ENCODE results near the gene GNAT1. TPM values are rescaled to one million over a fixed set of nuclear protein-coding genes. Genes with fewer than 3 reads are reported as not detected.
A peak's percentile ranks its signal among the peaks of the same experiment; 100 is the strongest.
"Not testable (repeated sequence)": the region's sequence is repeated elsewhere in the genome, so short reads cannot be mapped to it uniquely, and the experiment has no call there.

The GNAT1 gene
- total RNA-seq, 1 donor from 2014 or later = 4.7 TPM

DNA sequence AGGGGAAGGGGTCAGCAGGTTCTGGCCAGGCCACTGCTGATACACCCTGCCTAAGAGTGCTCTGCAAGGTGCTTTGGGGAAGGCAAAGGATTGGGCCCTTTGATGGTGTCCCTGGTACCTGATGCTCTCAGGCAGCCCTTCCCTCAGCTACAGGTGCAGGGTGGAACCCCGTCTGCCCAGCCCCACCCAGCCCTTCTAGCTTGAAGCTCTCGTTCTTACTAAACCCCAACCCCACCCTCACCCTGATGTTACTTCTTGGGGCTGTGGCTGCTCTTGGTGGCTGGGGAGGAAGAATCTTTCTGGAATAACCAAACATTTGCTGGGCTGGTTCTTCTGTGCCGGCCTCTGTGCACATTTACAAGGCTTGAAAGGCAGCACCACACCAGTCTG is 51.0 kb downstream of the GNAT1 start:
- intact Hi-C loops (cut with DNase I) = no loop called here
- no peak for DNase-seq (ENCODE audit: low spot score in 2 of 2)
- peaks cover 58 to 78% of the 10 kb centered on the region in 2 donors for H3K4me1 ChIP-seq
- TF ChIP-seq, protein P1, sequence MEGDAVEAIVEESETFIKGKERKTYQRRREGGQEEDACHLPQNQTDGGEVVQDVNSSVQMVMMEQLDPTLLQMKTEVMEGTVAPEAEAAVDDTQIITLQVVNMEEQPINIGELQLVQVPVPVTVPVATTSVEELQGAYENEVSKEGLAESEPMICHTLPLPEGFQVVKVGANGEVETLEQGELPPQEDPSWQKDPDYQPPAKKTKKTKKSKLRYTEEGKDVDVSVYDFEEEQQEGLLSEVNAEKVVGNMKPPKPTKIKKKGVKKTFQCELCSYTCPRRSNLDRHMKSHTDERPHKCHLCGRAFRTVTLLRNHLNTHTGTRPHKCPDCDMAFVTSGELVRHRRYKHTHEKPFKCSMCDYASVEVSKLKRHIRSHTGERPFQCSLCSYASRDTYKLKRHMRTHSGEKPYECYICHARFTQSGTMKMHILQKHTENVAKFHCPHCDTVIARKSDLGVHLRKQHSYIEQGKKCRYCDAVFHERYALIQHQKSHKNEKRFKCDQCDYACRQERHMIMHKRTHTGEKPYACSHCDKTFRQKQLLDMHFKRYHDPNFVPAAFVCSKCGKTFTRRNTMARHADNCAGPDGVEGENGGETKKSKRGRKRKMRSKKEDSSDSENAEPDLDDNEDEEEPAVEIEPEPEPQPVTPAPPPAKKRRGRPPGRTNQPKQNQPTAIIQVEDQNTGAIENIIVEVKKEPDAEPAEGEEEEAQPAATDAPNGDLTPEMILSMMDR (IDR thresholded peaks at IDR 0.05) = no peak
- H3K9me3 ChIP-seq = no peaks in the 10 kb centered on the region
- H3K27ac ChIP-seq = peak overlapping the region; percentile 92 to 95
- H3K36me3 ChIP-seq = peaks cover 13 to 15% of the 10 kb centered on the region in 2 donors
- no peaks in the 10 kb centered on the region for H3K27me3 ChIP-seq
- peak overlapping the region; percentile 4 to 29 for H3K4me3 ChIP-seq

DNA sequence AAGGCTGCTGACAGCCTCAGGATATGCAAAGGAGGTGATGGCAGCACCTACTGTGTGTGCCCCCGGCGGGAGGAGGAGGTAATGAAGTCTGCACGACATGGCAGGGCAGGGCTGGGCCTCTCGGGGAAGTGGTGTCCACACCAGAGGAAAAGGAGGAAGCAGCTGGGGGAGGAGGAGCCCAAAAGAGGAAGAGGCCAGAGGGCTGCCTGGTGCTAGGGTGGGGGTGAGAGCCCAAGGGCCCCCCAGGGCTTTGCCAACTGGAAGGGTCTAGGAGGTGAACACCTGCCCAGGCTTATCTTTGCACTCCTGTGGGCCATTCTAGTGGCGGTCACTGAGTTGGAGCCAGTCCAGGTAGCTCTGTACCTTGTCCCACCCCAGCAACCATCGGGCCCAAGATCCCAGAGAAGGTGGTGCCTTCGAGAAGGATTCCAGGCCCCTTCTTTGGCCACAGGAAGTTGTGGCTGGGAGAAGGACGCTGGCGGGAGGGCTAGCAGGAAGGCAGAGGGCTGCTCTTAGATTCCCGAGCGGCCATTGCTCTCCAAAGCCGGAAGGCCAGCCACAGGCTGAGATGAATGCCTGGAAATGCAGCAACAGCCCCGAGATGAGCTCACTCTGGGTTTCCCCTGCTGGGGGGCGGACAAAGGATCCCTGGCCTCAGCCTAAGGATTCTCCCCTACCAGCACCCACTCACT is 51.6 kb downstream of the GNAT1 start:
- no peaks in the 10 kb centered on the region for H3K27me3 ChIP-seq
- peak overlapping the region; percentile 4 to 29 for H3K4me3 ChIP-seq
- DNase-seq (ENCODE audit: low spot score in 2 of 2) = peak in 1 of 2 donors; percentile 83
- peaks cover 15% of the 10 kb centered on the region in 2 donors for H3K36me3 ChIP-seq
- H3K4me1 ChIP-seq = peaks cover 60 to 84% of the 10 kb centered on the region in 2 donors
- no peaks in the 10 kb centered on the region for H3K9me3 ChIP-seq
- intact Hi-C loops (cut with DNase I) = no loop called here
- TF ChIP-seq, protein P1 (IDR thresholded peaks at IDR 0.05) = no peak
- peak overlapping the region; percentile 92 to 95 for H3K27ac ChIP-seq

DNA sequence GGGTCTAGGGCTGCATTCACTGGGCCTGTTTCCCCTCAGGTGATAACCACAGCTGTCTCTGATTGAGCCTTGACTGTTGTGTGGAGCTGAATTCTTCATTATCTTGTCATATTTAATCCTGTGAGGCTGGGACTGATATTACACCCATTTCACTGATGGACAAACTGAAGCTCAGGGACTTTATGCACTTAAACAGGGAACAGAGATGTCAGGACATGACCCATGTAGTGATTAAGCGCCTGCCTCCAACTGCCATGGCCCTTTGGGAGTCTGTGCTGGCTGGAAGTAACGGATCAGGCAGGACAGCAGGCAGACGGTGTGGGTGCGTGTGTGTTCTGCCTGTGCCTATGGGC is 52.1 kb downstream of the GNAT1 start:
- Histone ChIP-seq H3K36me3 (peaks cover 15% of the 10 kb centered on the region in 2 donors), H3K4me1 (peaks cover 61 to 89% of the 10 kb centered on the region in 2 donors), H3K27ac (peak overlapping the region; percentile 92 to 95), H3K9me3 (no peaks in the 10 kb centered on the region), H3K27me3 (no peaks in the 10 kb centered on the region), H3K4me3 (no peak overlapping the region)
- TF ChIP-seq, protein P1 (IDR thresholded peaks at IDR 0.05) = no peak
- intact Hi-C loops (cut with DNase I) = no loop called here
- no peak for DNase-seq (ENCODE audit: low spot score in 2 of 2)

DNA sequence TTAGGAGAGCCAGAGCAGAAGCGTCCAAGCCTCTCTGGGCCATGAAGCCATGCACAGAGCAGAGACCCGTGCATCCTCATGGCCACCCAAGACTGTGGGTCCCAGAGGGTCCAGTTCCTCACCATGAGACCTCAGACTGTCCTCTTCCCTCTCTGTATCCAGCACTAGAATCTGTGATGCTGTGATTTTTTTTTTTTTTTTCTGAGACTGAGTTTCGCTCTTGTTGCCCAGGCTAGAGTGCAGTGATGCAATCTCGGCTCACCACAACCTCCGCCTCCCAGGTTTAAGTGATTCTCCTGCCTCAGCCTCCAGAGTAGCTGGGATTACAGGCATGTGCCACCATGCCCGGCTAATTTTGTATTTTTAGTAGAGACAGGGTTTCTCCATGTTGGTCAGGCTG is 53.4 kb downstream of the GNAT1 start:
- peaks cover 8 to 10% of the 10 kb centered on the region in 2 donors for H3K36me3 ChIP-seq
- H3K27me3 ChIP-seq; H3K4me3 ChIP-seq; intact Hi-C loops (cut with DNase I); H3K9me3 ChIP-seq; DNase-seq (ENCODE audit: low spot score in 2 of 2): not testable (repeated sequence)
- H3K4me1 ChIP-seq = peaks cover 57 to 90% of the 10 kb centered on the region in 2 donors
- H3K27ac ChIP-seq = peak overlapping the region; percentile 88 to 92

DNA sequence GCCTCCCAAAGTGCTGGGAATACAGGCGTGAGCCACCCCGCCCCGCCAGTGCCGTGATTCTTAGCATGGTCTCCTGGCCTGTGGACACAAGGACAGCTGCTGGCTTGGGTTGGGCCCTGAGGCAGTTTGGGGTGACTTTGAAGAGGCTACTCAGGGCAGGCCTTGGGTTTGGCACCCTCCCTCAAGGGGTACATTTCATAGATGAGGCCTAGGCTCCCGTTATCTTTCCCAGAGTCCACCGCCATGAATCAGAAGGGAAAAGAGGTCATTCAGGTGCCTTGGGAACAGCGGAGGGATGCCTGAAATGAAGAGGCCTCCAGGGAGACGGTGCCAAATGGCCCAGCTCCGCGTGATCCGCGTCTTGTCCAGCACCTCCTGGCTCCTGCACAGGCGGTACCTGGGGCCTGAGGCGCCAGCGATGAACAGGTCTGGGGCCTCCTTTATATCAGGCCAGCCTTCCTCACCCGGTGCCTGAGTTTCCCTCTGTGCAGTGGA is 53.9 kb downstream of the GNAT1 start:
- Histone ChIP-seq H3K4me3 (peak overlapping the region; percentile 37 to 50), H3K27ac (peak overlapping the region; percentile 88 to 92), H3K4me1 (peaks cover 53 to 90% of the 10 kb centered on the region in 2 donors), H3K36me3 (peaks cover 10 to 13% of the 10 kb centered on the region in 2 donors), H3K9me3 (no peaks in the 10 kb centered on the region), H3K27me3 (no peaks in the 10 kb centered on the region)
- intact Hi-C loops (cut with DNase I) = no loop called here
- TF ChIP-seq, protein P1 (IDR thresholded peaks at IDR 0.05) = no peak
- no peak for DNase-seq (ENCODE audit: low spot score in 2 of 2)

DNA sequence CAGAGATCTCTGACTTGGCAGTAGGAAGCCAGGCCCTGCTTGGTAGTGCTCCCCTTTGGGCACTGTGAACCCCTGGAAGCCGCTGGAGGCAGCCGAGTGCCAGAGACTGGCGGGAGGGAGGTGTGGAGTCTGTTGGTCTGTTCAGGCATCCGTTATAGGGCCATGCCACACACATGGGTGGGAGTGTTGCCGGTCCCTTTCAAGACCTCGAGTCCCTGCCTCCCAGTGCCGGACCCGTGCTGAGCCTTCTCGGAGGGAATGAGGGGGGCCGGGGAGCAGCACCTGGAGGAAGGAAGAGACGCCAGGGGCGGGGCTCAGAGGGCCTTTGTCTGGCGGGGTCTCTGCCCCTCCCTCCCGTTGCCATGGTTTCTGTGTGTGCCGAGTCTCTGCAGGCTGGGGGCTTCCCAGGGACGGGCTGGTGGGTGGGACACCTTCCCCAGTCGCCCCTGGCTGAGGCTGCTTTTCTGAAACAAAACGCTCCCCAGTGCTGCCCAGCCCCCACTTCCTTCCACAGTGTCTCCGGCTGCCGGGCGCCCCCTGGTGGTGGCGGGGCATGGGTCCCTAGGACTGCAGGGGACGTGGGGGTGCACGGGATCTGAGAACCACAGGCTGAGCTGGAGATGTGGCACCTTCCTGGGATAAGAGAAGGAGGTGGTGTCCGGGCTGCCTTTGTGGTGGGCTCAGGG is 54.6 kb downstream of the GNAT1 start:
- H3K36me3 ChIP-seq = peaks cover 10 to 15% of the 10 kb centered on the region in 2 donors
- TF ChIP-seq, protein P1 (IDR thresholded peaks at IDR 0.05) = peak; percentile 97 to 99 (median 97)
- H3K4me1 ChIP-seq = peaks cover 51 to 88% of the 10 kb centered on the region in 2 donors
- intact Hi-C loops (cut with DNase I) = loop anchor here (1.0 kb wide), 2 partner anchors 8 to 19 kb away; no protein-coding TSS in a partner anchor
- H3K27ac ChIP-seq = peak overlapping the region; percentile 88 to 92
- DNase-seq (ENCODE audit: low spot score in 2 of 2) = peak; percentile 79 to 95
- peak overlapping the region; percentile 37 to 50 for H3K4me3 ChIP-seq
- no peaks in the 10 kb centered on the region for H3K9me3 ChIP-seq
- no peaks in the 10 kb centered on the region for H3K27me3 ChIP-seq

Measured in ascending aorta (tissue), 2 donors.